B cell (primary cell): Measurements from ENCODE around the gene TIFAB. TPM values are rescaled to one million over a fixed set of nuclear protein-coding genes. Genes with fewer than 3 reads are reported as not detected.

Experiments
- ATAC-seq: fragments of 200-7000 bp; cut with Tn5 transposase; one replicate; pipeline ENCODE4 v1.10.0; 2021; ENCODE audit warnings: low read depth, mild to moderate bottlenecking, moderate number of reproducible peaks, moderate library complexity
- CTCF ChIA-PET: fragments of 350-600 bp; sonication (Branson Sonifier 250); formaldehyde crosslinking; loops from one replicate; lab custom pipeline; 2021; ENCODE audit warnings: antibody characterized with exemption, inconsistent platforms; lab: Charles Lee
- POLR2A ChIA-PET: fragments of 350-600 bp; sonication (Branson Sonifier 250); formaldehyde crosslinking; loops from one replicate; lab custom pipeline; 2021; ENCODE audit warnings: antibody characterized with exemption; lab: Charles Lee
- DNase-seq: peaks from one replicate; pipeline ENCODE4 v3.0.0; 2013
- H2AFZ ChIP-seq: 2 replicates; pipeline ENCODE4 v1.6.1; 2012; ENCODE audit warnings: mild to moderate bottlenecking, low read depth, low read length; ENCODE audit not compliant: insufficient read depth, poor library complexity, severe bottlenecking
- H3K27ac ChIP-seq, 2 donors: 1 replicate in 1 of 2; 2 replicates in 1 of 2; pipeline ENCODE4 v1.5.1; 2012 to 2013; ENCODE audit warnings: low read length in 2 of 2, mild to moderate bottlenecking in 2 of 2, moderate library complexity in 1 of 2
- H3K27me3 ChIP-seq, 4 experiments: fragments of 200-600 bp in 1 of 4; sonication (generic) in 1 of 4; replicated peaks in 1 of 4; 1 replicate in 2 of 4; 2 replicates in 2 of 4; pipeline versions ENCODE4 v1.6.1 to v1.7.0; 2013 to 2016; ENCODE audit warnings: low read length in 3 of 4, mild to moderate bottlenecking in 2 of 4, mixed read lengths in 1 of 4, moderate library complexity in 1 of 4; ENCODE audit not compliant: insufficient read depth in 4 of 4, control insufficient read depth in 3 of 4; ENCODE audit errors: control extremely low read depth in 1 of 4
- H3K36me3 ChIP-seq, 2 experiments: replicated peaks in 1 of 2; 1 replicate in 1 of 2; 2 replicates in 1 of 2; pipeline versions ENCODE4 v1.6.1 to v1.7.1; 2013; ENCODE audit warnings: low read length in 1 of 2; ENCODE audit not compliant: insufficient read depth in 2 of 2, control insufficient read depth in 1 of 2; ENCODE audit errors: control extremely low read depth in 1 of 2, extremely low read depth in 1 of 2
- H3K4me1 ChIP-seq, 2 donors: fragments of 200-600 bp in 1 of 2; sonication (generic) in 1 of 2; 1 replicate in 1 of 2; 2 replicates in 1 of 2; pipeline versions ENCODE4 v1.5.1 to v1.6.1; 2013 to 2017; ENCODE audit warnings: low read length in 2 of 2; ENCODE audit not compliant: control insufficient read depth in 2 of 2, insufficient read depth in 2 of 2
- H3K4me2 ChIP-seq: replicated peaks from 2 replicates; pipeline ENCODE3; 2012; ENCODE audit warnings: mild to moderate bottlenecking, low read depth, low read length; ENCODE audit not compliant: poor library complexity, severe bottlenecking
- H3K4me3 ChIP-seq, 5 experiments: fragments of 200-600 bp in 1 of 5; sonication (generic) in 1 of 5; 1 replicate in 3 of 5; 2 replicates in 2 of 5; pipeline versions ENCODE4 v1.5.1 to v1.7.0; 2011 to 2016; ENCODE audit warnings: low read length in 4 of 5, mild to moderate bottlenecking in 4 of 5, low read depth in 2 of 5, control low read depth in 1 of 5, moderate library complexity in 1 of 5; ENCODE audit not compliant: insufficient read depth in 1 of 5; ENCODE audit errors: control extremely low read depth in 1 of 5, extremely low read depth in 1 of 5
- H3K79me2 ChIP-seq: fragments of 200-600 bp; sonication (generic); one replicate; pipeline ENCODE4 v1.6.0; 2016; ENCODE audit warnings: low read length; ENCODE audit not compliant: control insufficient read depth, insufficient read depth
- H3K9ac ChIP-seq: fragments of 200-600 bp; sonication (generic); 2 replicates; pipeline ENCODE4 v1.6.1; 2017; ENCODE audit warnings: mild to moderate bottlenecking, low read length, moderate library complexity
- H3K9me3 ChIP-seq, 3 donors: one replicate each; pipeline versions ENCODE4 v1.6.1 to v1.7.1; 2013; ENCODE audit warnings: low read length in 2 of 3; ENCODE audit not compliant: control insufficient read depth in 2 of 3, insufficient read depth in 1 of 3; ENCODE audit errors: control extremely low read depth in 1 of 3
- H4K20me1 ChIP-seq: 2 replicates; pipeline ENCODE4 v1.6.0; 2012; ENCODE audit warnings: mild to moderate bottlenecking, low read length; ENCODE audit not compliant: insufficient read depth, control insufficient read depth, poor library complexity, severe bottlenecking
- H3K27ac Mint-ChIP-seq: one replicate; pipeline ENCODE4 v1.8.0; 2021; ENCODE audit warnings: mixed read lengths
- H3K27me3 Mint-ChIP-seq: one replicate; pipeline ENCODE4 v1.8.0; 2021; ENCODE audit warnings: mixed read lengths
- H3K4me1 Mint-ChIP-seq: one replicate; pipeline ENCODE4 v1.8.0; 2021; ENCODE audit warnings: mixed read lengths
- H3K4me3 Mint-ChIP-seq: one replicate; pipeline ENCODE4 v1.8.0; 2021; ENCODE audit warnings: mixed read lengths
- H3K9me3 Mint-ChIP-seq: one replicate; pipeline ENCODE4 v1.8.0; 2022; ENCODE audit warnings: mixed read lengths; ENCODE audit not compliant: insufficient read depth
- CTCF ChIP-seq: fragments of 200-600 bp; IDR thresholded peaks from one replicate; pipeline ENCODE4 v1.8.0; 2022; ENCODE audit warnings: antibody characterized with exemption, mild to moderate bottlenecking
- EZH2 ChIP-seq: IDR thresholded peaks from 2 replicates; pipeline ENCODE4 v1.6.1; 2012; ENCODE audit warnings: borderline replicate concordance, low read depth, mild to moderate bottlenecking, moderate library complexity, low read length; ENCODE audit not compliant: insufficient read depth, poor library complexity, severe bottlenecking
- WGBS: methylation state at CpG from one replicate; pipeline ENCODE4 v1.1.5; 2013; ENCODE audit warnings: missing lambda C conversion rate; ENCODE audit not compliant: insufficient coverage; 5-methylcytosine and 5-hydroxymethylcytosine counted together
- intact Hi-C: fragments of 100-400 bp; cut with micrococcal nuclease; formaldehyde crosslinking; loops from one replicate; pipeline ENCODE4 v1.10.0; 2022
- polyA plus RNA-seq: library from polyadenylated mRNA; depleted of rRNA; stranded (reverse); fragments of >200 nt; gene quantifications from 2 replicates; pipeline ENCODE4 v1.2.3, GENCODE V29; 2012
- total RNA-seq, 2 donors: library from RNA; stranded (reverse); fragments of 120-200 nt in 1 of 2; gene quantifications; 1 replicate in 1 of 2; 2 replicates in 1 of 2; pipeline versions ENCODE4 v1.2.3 to v1.2.4, GENCODE V29; 2013 to 2022

Gene TIFAB
- total and polyA plus RNA-seq, 2 donors (not counting 1 experiment from before 2014, with no cell fraction given): not detected

GRCh38 chr5:135441919-135442318 is 10.2 kb downstream of the TIFAB start:
- TF ChIP-seq CTCF (no peak), EZH2 (no peak)
- Histone ChIP-seq H3K4me3 (no peak overlapping the region), H2AFZ (no peak overlapping the region), H3K9ac (no peak overlapping the region), H3K9me3 (no peaks in the 10 kb centered on the region), H4K20me1 (no peaks in the 10 kb centered on the region), H3K4me1 (peaks cover 10 to 29% of the 10 kb centered on the region in 2 donors), H3K4me2 (no peak overlapping the region), H3K27me3 (peaks cover 0 to 20% (median 0%) of the 10 kb centered on the region in 4 experiments), H3K79me2 (no peaks in the 10 kb centered on the region), H3K36me3 (no peaks in the 10 kb centered on the region), H3K27ac (no peak overlapping the region)
- ATAC-seq (no peak), DNase-seq (no peak)
- POLR2A ChIA-PET: no interaction called here
- CTCF ChIA-PET: interaction anchor here (0.6 to 2.6 kb wide), 2 partner anchors 15 to 165 kb away, joined by 3 to 13 read pairs; no protein-coding TSS in a partner anchor
- Mint-ChIP-seq H3K9me3 (no peaks in the 10 kb centered on the region), H3K27ac (no peak overlapping the region), H3K4me1 (peaks cover 19% of the 10 kb centered on the region), H3K27me3 (peaks cover 20% of the 10 kb centered on the region), H3K4me3 (no peak overlapping the region)
- intact Hi-C loops: no loop called here
- WGBS: 31% methylated on average over 2 of the region's 4 CpGs

- H4K20me1 ChIP-seq: no peaks in the 10 kb centered on the region
- no peak overlapping the region for H3K4me2 ChIP-seq
- no peaks in the 10 kb centered on the region for H3K36me3 ChIP-seq
- H3K27me3 Mint-ChIP-seq: peaks cover 20% of the 10 kb centered on the region
- TF ChIP-seq EZH2: no peak
- TF ChIP-seq CTCF: no peak
- 4% methylated on average over 10 of the region's 11 CpGs for WGBS
- H3K27me3 ChIP-seq: peaks cover 0 to 20% (median 0%) of the 10 kb centered on the region in 4 experiments
- H3K27ac ChIP-seq: no peak overlapping the region
- no peaks in the 10 kb centered on the region for H3K9me3 ChIP-seq
- CTCF ChIA-PET: interaction anchor here (0.6 to 2.6 kb wide), 3 partner anchors 16 to 164 kb away, joined by 3 to 13 read pairs (median 4); no protein-coding TSS in a partner anchor
- peaks cover 23% of the 10 kb centered on the region for H3K4me1 Mint-ChIP-seq
- H3K79me2 ChIP-seq: no peaks in the 10 kb centered on the region
- no peaks in the 10 kb centered on the region for H3K9me3 Mint-ChIP-seq
- ATAC-seq (no peak), DNase-seq (no peak)
- intact Hi-C loops: no loop called here
- POLR2A ChIA-PET: no interaction called here
- H3K27ac Mint-ChIP-seq: no peak overlapping the region
- no peak overlapping the region for H3K4me3 Mint-ChIP-seq
- H3K9ac ChIP-seq: no peak overlapping the region
- no peak overlapping the region for H3K4me3 ChIP-seq
- H3K4me1 ChIP-seq: peaks cover 14 to 34% of the 10 kb centered on the region in 2 donors
- peak overlapping the region; percentile 32 for H2AFZ ChIP-seq
These were observed 10.8 kb downstream of the TIFAB start for GRCh38 chr5:135441350-135441831.
